Keratinocyte (primary cell): ENCODE measurements around the gene CAPN7. TPM values are rescaled to one million over a fixed set of nuclear protein-coding genes. Genes with fewer than 3 reads are reported as not detected.
"Not testable (repeated sequence)": the region's sequence is repeated elsewhere in the genome, so short reads cannot be mapped to it uniquely, and the experiment has no call there.

Experiments
- DNase-seq: peaks from one replicate; pipeline ENCODE4 v3.0.0-alpha.2; 2011; ENCODE audit warnings: low read depth, missing footprints, low spot score
- FAIRE-seq: peaks from 2 replicates; lab custom pipeline; 2011; peaks lifted over from hg19 to GRCh38; lab: Jason Lieb, UNC
- H2AFZ ChIP-seq: 2 replicates; pipeline ENCODE4 v1.6.0; 2012; ENCODE audit warnings: low read length, control low read depth, inconsistent platforms; ENCODE audit not compliant: control insufficient read depth
- H3K27ac ChIP-seq: 2 replicates; pipeline ENCODE4 v1.5.1; 2011; ENCODE audit warnings: low read length; ENCODE audit not compliant: control insufficient read depth, insufficient read depth
- H3K27me3 ChIP-seq: 3 replicates; pipeline ENCODE4 v1.6.0; 2011; ENCODE audit warnings: low read length; ENCODE audit not compliant: control insufficient read depth, insufficient read depth; ENCODE audit errors: extremely low read depth
- H3K36me3 ChIP-seq, 2 experiments: 2 replicates in 1 of 2; 3 replicates in 1 of 2; pipeline ENCODE4 v1.5.1; 2011; ENCODE audit warnings: low read length in 2 of 2, mild to moderate bottlenecking in 1 of 2; ENCODE audit not compliant: control insufficient read depth in 2 of 2, insufficient read depth in 2 of 2; ENCODE audit errors: extremely low read depth in 1 of 2
- H3K4me1 ChIP-seq: 3 replicates; pipeline ENCODE4 v1.5.1; 2011; ENCODE audit warnings: low read length; ENCODE audit not compliant: control insufficient read depth, insufficient read depth; ENCODE audit errors: extremely low read depth
- H3K4me2 ChIP-seq: 3 replicates; pipeline ENCODE4 v1.6.0; 2011; ENCODE audit warnings: low read depth, low read length; ENCODE audit not compliant: control insufficient read depth, insufficient read depth; ENCODE audit errors: extremely low read depth
- H3K4me3 ChIP-seq, 3 experiments: fragments of 200-600 bp in 1 of 3; sonication (generic) in 1 of 3; 2 replicates in 2 of 3; 3 replicates in 1 of 3; pipeline ENCODE4 v1.5.1; 2011 to 2016; ENCODE audit warnings: low read length in 3 of 3, mild to moderate bottlenecking in 3 of 3, control low read depth in 2 of 3, inconsistent platforms in 1 of 3, low read depth in 1 of 3, mixed read lengths in 1 of 3, mixed run types in 1 of 3, moderate library complexity in 1 of 3; ENCODE audit not compliant: control insufficient read depth in 2 of 3, insufficient read depth in 2 of 3; ENCODE audit errors: extremely low read depth in 1 of 3
- H3K79me2 ChIP-seq: 2 replicates; pipeline ENCODE4 v1.6.0; 2012; ENCODE audit warnings: low read length; ENCODE audit not compliant: control insufficient read depth, insufficient read depth
- H3K9ac ChIP-seq: 3 replicates; pipeline ENCODE4 v1.6.0; 2011; ENCODE audit warnings: low read length; ENCODE audit not compliant: control insufficient read depth, insufficient read depth; ENCODE audit errors: extremely low read depth
- H3K9me1 ChIP-seq: 3 replicates; pipeline ENCODE4 v1.6.0; 2011; ENCODE audit warnings: low read length; ENCODE audit not compliant: control insufficient read depth, insufficient read depth; ENCODE audit errors: extremely low read depth
- H3K9me3 ChIP-seq: 2 replicates; pipeline ENCODE4 v1.5.1; 2012; ENCODE audit warnings: low read depth, low read length; ENCODE audit not compliant: control insufficient read depth
- H4K20me1 ChIP-seq: 3 replicates; pipeline ENCODE4 v1.6.0; 2011; ENCODE audit warnings: low read length; ENCODE audit not compliant: control insufficient read depth, insufficient read depth; ENCODE audit errors: extremely low read depth
- EZH2 ChIP-seq: IDR thresholded peaks from one replicate; pipeline ENCODE4 v1.6.1; 2012; ENCODE audit warnings: inconsistent platforms, mild to moderate bottlenecking, low read length, moderate library complexity
- dilution Hi-C: fragments of 300-500 bp; cut with MboI; formaldehyde crosslinking; loops from one replicate; pipeline ENCODE4 v1.7.0; 2020; ENCODE audit warnings: low sequenced_read_pairs; ENCODE audit not compliant: extremely low pct_ligation_motif_present
- polyA plus RNA-seq, 5 experiments: library from polyadenylated mRNA; depleted of rRNA in 3 of 5; stranded (reverse) in 3 of 5; stranded (forward) in 1 of 5; unstranded in 1 of 5; fragments of >200 nt; gene quantifications; 1 replicate in 1 of 5; 2 replicates in 3 of 5; 3 replicates in 1 of 5; pipeline versions ENCODE4 v1.2.1 to v1.2.3, GENCODE V29; 2011 to 2012; ENCODE audit warnings: missing spikeins in 2 of 5, low read depth in 1 of 5, low replicate concordance in 1 of 5
- TF ChIP-seq, protein P1 (sequence below), 3 experiments: IDR thresholded peaks in 1 of 3; conservative IDR thresholded peaks in 1 of 3; optimal IDR thresholded peaks in 1 of 3; 2 replicates in 2 of 3; 3 replicates in 1 of 3; pipeline versions ENCODE3 to v1.5.1; 2011; ENCODE audit warnings: low read length in 3 of 3, mild to moderate bottlenecking in 3 of 3, moderate library complexity in 2 of 3, control low read depth in 1 of 3, inconsistent platforms in 1 of 3; ENCODE audit not compliant: insufficient read depth in 2 of 3; ENCODE audit errors: extremely low read depth in 1 of 3

The CAPN7 gene
- polyA plus RNA-seq, 1 donor (not counting 4 experiments of a cell fraction or from before 2014, with no cell fraction given) = 29.3 TPM

DNA sequence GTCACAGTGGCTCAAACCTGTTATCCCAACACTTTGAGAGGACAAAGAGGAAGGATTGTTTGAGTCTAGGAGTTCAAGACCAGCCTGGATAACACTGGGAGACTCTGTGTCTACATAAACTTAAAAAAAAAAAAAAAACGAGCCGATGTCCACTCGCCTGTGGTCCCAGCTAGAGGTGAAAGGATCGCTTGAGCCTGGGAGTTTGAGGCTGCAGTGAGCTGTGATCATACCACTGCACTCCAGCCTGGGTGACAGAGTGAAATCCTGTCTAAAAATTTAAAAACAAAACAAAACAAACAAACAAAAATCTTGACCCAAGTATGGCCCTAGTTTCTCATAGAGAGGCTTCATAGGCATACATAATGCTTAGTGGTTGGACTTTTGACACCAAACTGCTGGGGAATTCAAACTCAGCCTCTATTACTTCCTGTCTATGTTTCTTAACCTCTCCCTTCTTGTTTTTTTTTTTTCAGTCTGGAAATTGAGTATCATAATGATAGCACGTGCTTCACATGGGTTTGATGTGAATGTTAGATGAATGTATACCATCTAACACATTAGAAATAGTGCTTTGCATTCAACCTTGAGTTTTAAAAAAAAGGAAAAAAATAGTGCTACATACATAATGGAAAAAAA lies 46.4 kb upstream of the CAPN7 start:
- Histone ChIP-seq H3K4me1 (no peaks in the 10 kb centered on the region), H3K36me3 (no peaks in the 10 kb centered on the region), H3K9me1 (no peaks in the 10 kb centered on the region), H3K27ac (no peak overlapping the region), H3K27me3 (peaks cover 14% of the 10 kb centered on the region), H3K4me2 (no peak overlapping the region), H3K4me3 (no peak overlapping the region), H4K20me1 (no peaks in the 10 kb centered on the region), H3K9ac (no peak overlapping the region), H2AFZ (no peak overlapping the region), H3K79me2 (no peaks in the 10 kb centered on the region), H3K9me3 (no peaks in the 10 kb centered on the region)
- dilution Hi-C loops = no loop called here
- TF ChIP-seq EZH2 = no peak
- FAIRE-seq (no peak), DNase-seq (no peak)

DNA sequence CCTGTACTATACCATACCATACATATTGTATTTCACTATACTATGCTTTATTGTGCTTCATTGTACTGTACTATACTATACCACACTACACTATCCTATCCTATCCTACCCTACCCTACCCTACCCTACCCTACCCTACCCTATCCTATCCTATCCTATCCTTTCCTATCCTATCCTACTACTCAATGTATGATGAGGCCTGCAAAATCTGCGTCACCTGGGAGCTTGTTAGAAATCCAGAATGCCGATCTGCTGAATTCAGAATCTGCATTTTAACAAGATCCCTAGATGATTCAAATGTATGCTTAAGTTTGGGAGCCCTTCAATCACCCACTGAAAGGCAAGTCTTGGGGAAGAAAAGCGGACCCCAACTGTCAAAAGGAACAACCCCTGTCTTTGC lies 45.4 kb upstream of the CAPN7 start:
- no peak overlapping the region for H3K4me3 ChIP-seq
- FAIRE-seq (no peak), DNase-seq (no peak)
- dilution Hi-C loops = no loop called here
- H4K20me1 ChIP-seq = no peaks in the 10 kb centered on the region
- no peak overlapping the region for H2AFZ ChIP-seq
- H3K27me3 ChIP-seq = peaks cover 8% of the 10 kb centered on the region
- TF ChIP-seq, protein P1, sequence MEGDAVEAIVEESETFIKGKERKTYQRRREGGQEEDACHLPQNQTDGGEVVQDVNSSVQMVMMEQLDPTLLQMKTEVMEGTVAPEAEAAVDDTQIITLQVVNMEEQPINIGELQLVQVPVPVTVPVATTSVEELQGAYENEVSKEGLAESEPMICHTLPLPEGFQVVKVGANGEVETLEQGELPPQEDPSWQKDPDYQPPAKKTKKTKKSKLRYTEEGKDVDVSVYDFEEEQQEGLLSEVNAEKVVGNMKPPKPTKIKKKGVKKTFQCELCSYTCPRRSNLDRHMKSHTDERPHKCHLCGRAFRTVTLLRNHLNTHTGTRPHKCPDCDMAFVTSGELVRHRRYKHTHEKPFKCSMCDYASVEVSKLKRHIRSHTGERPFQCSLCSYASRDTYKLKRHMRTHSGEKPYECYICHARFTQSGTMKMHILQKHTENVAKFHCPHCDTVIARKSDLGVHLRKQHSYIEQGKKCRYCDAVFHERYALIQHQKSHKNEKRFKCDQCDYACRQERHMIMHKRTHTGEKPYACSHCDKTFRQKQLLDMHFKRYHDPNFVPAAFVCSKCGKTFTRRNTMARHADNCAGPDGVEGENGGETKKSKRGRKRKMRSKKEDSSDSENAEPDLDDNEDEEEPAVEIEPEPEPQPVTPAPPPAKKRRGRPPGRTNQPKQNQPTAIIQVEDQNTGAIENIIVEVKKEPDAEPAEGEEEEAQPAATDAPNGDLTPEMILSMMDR (optimal IDR thresholded peaks at IDR 0.05 in 1 of 3, IDR thresholded peaks at IDR 0.05 in 1 of 3, conservative IDR thresholded peaks at IDR 0.05 in 1 of 3; ENCODE audit: extremely low read depth in 1 of 3, insufficient read depth in 2 of 3, low read length in 3 of 3) = no peak
- TF ChIP-seq EZH2 = no peak
- H3K36me3 ChIP-seq = no peaks in the 10 kb centered on the region
- H3K9ac ChIP-seq = no peak overlapping the region
- H3K79me2 ChIP-seq = no peaks in the 10 kb centered on the region
- H3K4me1 ChIP-seq = no peaks in the 10 kb centered on the region
- no peak overlapping the region for H3K27ac ChIP-seq
- H3K9me3 ChIP-seq = no peaks in the 10 kb centered on the region
- no peaks in the 10 kb centered on the region for H3K9me1 ChIP-seq
- no peak overlapping the region for H3K4me2 ChIP-seq

DNA sequence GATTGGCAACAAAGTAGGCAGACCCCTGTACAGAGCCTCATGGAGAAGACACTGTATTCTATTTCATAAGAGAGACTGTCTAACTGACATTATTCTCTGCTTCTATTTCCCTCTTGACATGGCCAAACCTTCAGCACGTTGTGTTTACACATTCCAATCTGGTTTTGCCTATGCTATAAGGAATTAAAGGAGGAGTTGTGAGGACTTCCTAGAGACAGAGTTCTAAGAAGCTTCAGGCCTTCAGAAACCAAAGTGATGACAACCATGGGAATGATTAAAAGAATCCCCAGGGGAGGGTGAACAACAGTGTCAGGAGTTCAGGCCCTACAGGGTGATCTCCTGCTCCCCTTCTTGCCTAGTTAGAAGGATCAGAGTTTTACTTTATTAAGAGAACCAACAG lies 44.9 kb upstream of the CAPN7 start:
- H2AFZ ChIP-seq = no peak overlapping the region
- H3K9ac ChIP-seq = no peak overlapping the region
- dilution Hi-C loops = no loop called here
- H3K27ac ChIP-seq = no peak overlapping the region
- DNase-seq = no peak
- no peak for TF ChIP-seq EZH2
- TF ChIP-seq, protein P1 (optimal IDR thresholded peaks at IDR 0.05 in 1 of 3, IDR thresholded peaks at IDR 0.05 in 1 of 3, conservative IDR thresholded peaks at IDR 0.05 in 1 of 3; ENCODE audit: extremely low read depth in 1 of 3, insufficient read depth in 2 of 3, low read length in 3 of 3) = no peak
- no peaks in the 10 kb centered on the region for H3K9me3 ChIP-seq
- H4K20me1 ChIP-seq = no peaks in the 10 kb centered on the region
- H3K4me3 ChIP-seq = no peak overlapping the region
- no peak for FAIRE-seq
- H3K27me3 ChIP-seq = peaks cover 6% of the 10 kb centered on the region
- no peak overlapping the region for H3K4me2 ChIP-seq
- no peaks in the 10 kb centered on the region for H3K79me2 ChIP-seq
- H3K9me1 ChIP-seq = no peaks in the 10 kb centered on the region
- H3K4me1 ChIP-seq = no peaks in the 10 kb centered on the region
- H3K36me3 ChIP-seq = no peaks in the 10 kb centered on the region

DNA sequence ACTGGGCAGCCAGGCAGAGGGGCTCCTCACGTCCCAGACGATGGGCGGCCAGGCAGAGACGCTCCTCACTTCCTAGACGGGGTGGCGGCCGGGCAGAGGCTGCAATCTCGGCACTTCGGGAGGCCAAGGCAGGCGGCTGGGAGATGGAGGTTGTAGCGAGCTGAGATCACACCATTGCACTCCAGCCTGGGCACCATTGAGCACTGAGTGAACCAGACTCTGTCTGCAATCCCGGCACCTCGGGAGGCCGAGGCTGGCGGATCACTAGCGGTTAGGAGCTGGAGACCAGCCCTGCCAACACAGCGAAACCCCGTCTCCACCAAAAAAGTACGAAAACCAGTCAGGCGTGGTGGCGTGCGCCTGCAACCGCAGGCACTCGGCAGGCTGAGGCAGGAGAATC lies 42.4 kb upstream of the CAPN7 start:
- H3K4me1 ChIP-seq, FAIRE-seq, H3K4me2 ChIP-seq, H3K9me3 ChIP-seq, H4K20me1 ChIP-seq, H3K36me3 ChIP-seq, H3K27ac ChIP-seq, dilution Hi-C loops, H3K9ac ChIP-seq, H2AFZ ChIP-seq, H3K4me3 ChIP-seq, DNase-seq, H3K27me3 ChIP-seq, H3K79me2 ChIP-seq, H3K9me1 ChIP-seq: not testable (repeated sequence)
